Measurements from ENCODE around the gene SPG11.

The SPG11 gene

GRCh38 chr15:44606740-44607139, 56.7 kb downstream of the SPG11 start:
- no peak for DNase-seq
- Histone ChIP-seq H3K27ac (ENCODE audit: low read length) (no peak overlapping the region), H3F3A (ENCODE audit: insufficient read depth, low read length) (no peaks in the 10 kb centered on the region), H3K9me3 (replicated peaks; ENCODE audit: insufficient read depth, low read length) (no peaks in the 10 kb centered on the region), H3K9me2 (replicated peaks; ENCODE audit: insufficient read depth, low read length) (no peaks in the 10 kb centered on the region), H2AFZ (ENCODE audit: low read length) (no peak overlapping the region), H4K20me1 (ENCODE audit: insufficient read depth, low read length) (no peaks in the 10 kb centered on the region), H3K79me2 (ENCODE audit: low read length) (no peaks in the 10 kb centered on the region), H3K4me3 (ENCODE audit: low read length) (no peak overlapping the region), H3K4me1 (ENCODE audit: low read length) (no peaks in the 10 kb centered on the region), H3K36me3 (replicated peaks; ENCODE audit: insufficient read depth, low read length) (no peaks in the 10 kb centered on the region), H3K9ac (ENCODE audit: low read length) (no peak overlapping the region), H3K27me3 (replicated peaks; ENCODE audit: insufficient read depth, low read length) (no peaks in the 10 kb centered on the region), H3K4me2 (ENCODE audit: low read depth, low read length) (no peak overlapping the region)
- TF ChIP-seq EZH2 (optimal IDR thresholded peaks at IDR 0.05; ENCODE audit: low read depth, low read length) (no peak), CTCF (IDR thresholded peaks at IDR 0.05; ENCODE audit: low read length) (no peak), EZH2phosphoT487 (IDR thresholded peaks at IDR 0.05; ENCODE audit: low read length) (no peak)

- Histone ChIP-seq H3F3A (ENCODE audit: insufficient read depth, low read length) (no peaks in the 10 kb centered on the region), H3K27me3 (replicated peaks; ENCODE audit: insufficient read depth, low read length) (no peaks in the 10 kb centered on the region), H3K9ac (ENCODE audit: low read length) (no peak overlapping the region), H3K9me2 (replicated peaks; ENCODE audit: insufficient read depth, low read length) (no peaks in the 10 kb centered on the region), H3K36me3 (replicated peaks; ENCODE audit: insufficient read depth, low read length) (no peaks in the 10 kb centered on the region), H4K20me1 (ENCODE audit: insufficient read depth, low read length) (no peaks in the 10 kb centered on the region), H3K79me2 (ENCODE audit: low read length) (no peaks in the 10 kb centered on the region), H3K4me2 (ENCODE audit: low read depth, low read length) (no peak overlapping the region), H2AFZ (ENCODE audit: low read length) (no peak overlapping the region), H3K4me3 (ENCODE audit: low read length) (no peak overlapping the region), H3K9me3 (replicated peaks; ENCODE audit: insufficient read depth, low read length) (no peaks in the 10 kb centered on the region), H3K4me1 (ENCODE audit: low read length) (no peaks in the 10 kb centered on the region), H3K27ac (ENCODE audit: low read length) (no peak overlapping the region)
- no peak for DNase-seq
- no peak for TF ChIP-seq EZH2phosphoT487 (IDR thresholded peaks at IDR 0.05; ENCODE audit: low read length)
- no peak for TF ChIP-seq CTCF (IDR thresholded peaks at IDR 0.05; ENCODE audit: low read length)
- no peak for TF ChIP-seq EZH2 (optimal IDR thresholded peaks at IDR 0.05; ENCODE audit: low read depth, low read length)
Observed at GRCh38 chr15:44603126-44603525, 60.3 kb downstream of the SPG11 start.

- H2AFZ ChIP-seq (ENCODE audit: low read length), result no peak overlapping the region
- no peak for TF ChIP-seq EZH2 (optimal IDR thresholded peaks at IDR 0.05; ENCODE audit: low read depth, low read length)
- no peaks in the 10 kb centered on the region for H3K9me2 ChIP-seq (replicated peaks; ENCODE audit: insufficient read depth, low read length)
- peaks cover 24% of the 10 kb centered on the region for H3K4me1 ChIP-seq (ENCODE audit: low read length)
- H3K79me2 ChIP-seq (ENCODE audit: low read length), result no peaks in the 10 kb centered on the region
- DNase-seq, result no peak
- peaks cover 18% of the 10 kb centered on the region for H3F3A ChIP-seq (ENCODE audit: insufficient read depth, low read length)
- no peaks in the 10 kb centered on the region for H3K27me3 ChIP-seq (replicated peaks; ENCODE audit: insufficient read depth, low read length)
- no peaks in the 10 kb centered on the region for H4K20me1 ChIP-seq (ENCODE audit: insufficient read depth, low read length)
- H3K4me3 ChIP-seq (ENCODE audit: low read length), result no peak overlapping the region
- no peak overlapping the region for H3K27ac ChIP-seq (ENCODE audit: low read length)
- H3K36me3 ChIP-seq (replicated peaks; ENCODE audit: insufficient read depth, low read length), result no peaks in the 10 kb centered on the region
- H3K9ac ChIP-seq (ENCODE audit: low read length), result no peak overlapping the region
- H3K9me3 ChIP-seq (replicated peaks; ENCODE audit: insufficient read depth, low read length), result no peaks in the 10 kb centered on the region
- H3K4me2 ChIP-seq (ENCODE audit: low read depth, low read length), result no peak overlapping the region
Observed at GRCh38 chr15:44598892-44599291, 64.6 kb downstream of the SPG11 start.

GRCh38 chr15:44598066-44598465, 65.4 kb downstream of the SPG11 start:
- Histone ChIP-seq H3K27me3 (replicated peaks; ENCODE audit: insufficient read depth, low read length) (no peaks in the 10 kb centered on the region), H2AFZ (ENCODE audit: low read length) (no peak overlapping the region), H3K9me2 (replicated peaks; ENCODE audit: insufficient read depth, low read length) (no peaks in the 10 kb centered on the region), H3K9me3 (replicated peaks; ENCODE audit: insufficient read depth, low read length) (no peaks in the 10 kb centered on the region), H3F3A (ENCODE audit: insufficient read depth, low read length) (peaks cover 18% of the 10 kb centered on the region), H3K9ac (ENCODE audit: low read length) (no peak overlapping the region), H4K20me1 (ENCODE audit: insufficient read depth, low read length) (no peaks in the 10 kb centered on the region), H3K36me3 (replicated peaks; ENCODE audit: insufficient read depth, low read length) (no peaks in the 10 kb centered on the region), H3K4me3 (ENCODE audit: low read length) (no peak overlapping the region), H3K4me2 (ENCODE audit: low read depth, low read length) (no peak overlapping the region), H3K27ac (ENCODE audit: low read length) (no peak overlapping the region), H3K79me2 (ENCODE audit: low read length) (no peaks in the 10 kb centered on the region), H3K4me1 (ENCODE audit: low read length) (peaks cover 24% of the 10 kb centered on the region)
- no peak for TF ChIP-seq CTCF (IDR thresholded peaks at IDR 0.05; ENCODE audit: low read length)
- TF ChIP-seq EZH2phosphoT487 (IDR thresholded peaks at IDR 0.05; ENCODE audit: low read length), result no peak
- no peak for TF ChIP-seq EZH2 (optimal IDR thresholded peaks at IDR 0.05; ENCODE audit: low read depth, low read length)
- DNase-seq, result no peak

All from MM.1S (cell line).